Raji (cell line): ENCODE measurements around the gene RBMS1.

ENCODE experiments used
- POLR2A ChIP-seq: IDR thresholded peaks from 2 replicates; pipeline ENCODE4 v1.6.1; 2011; ENCODE audit warnings: low read depth, low read length, control low read depth; ENCODE audit not compliant: insufficient read depth

Gene RBMS1

DNA sequence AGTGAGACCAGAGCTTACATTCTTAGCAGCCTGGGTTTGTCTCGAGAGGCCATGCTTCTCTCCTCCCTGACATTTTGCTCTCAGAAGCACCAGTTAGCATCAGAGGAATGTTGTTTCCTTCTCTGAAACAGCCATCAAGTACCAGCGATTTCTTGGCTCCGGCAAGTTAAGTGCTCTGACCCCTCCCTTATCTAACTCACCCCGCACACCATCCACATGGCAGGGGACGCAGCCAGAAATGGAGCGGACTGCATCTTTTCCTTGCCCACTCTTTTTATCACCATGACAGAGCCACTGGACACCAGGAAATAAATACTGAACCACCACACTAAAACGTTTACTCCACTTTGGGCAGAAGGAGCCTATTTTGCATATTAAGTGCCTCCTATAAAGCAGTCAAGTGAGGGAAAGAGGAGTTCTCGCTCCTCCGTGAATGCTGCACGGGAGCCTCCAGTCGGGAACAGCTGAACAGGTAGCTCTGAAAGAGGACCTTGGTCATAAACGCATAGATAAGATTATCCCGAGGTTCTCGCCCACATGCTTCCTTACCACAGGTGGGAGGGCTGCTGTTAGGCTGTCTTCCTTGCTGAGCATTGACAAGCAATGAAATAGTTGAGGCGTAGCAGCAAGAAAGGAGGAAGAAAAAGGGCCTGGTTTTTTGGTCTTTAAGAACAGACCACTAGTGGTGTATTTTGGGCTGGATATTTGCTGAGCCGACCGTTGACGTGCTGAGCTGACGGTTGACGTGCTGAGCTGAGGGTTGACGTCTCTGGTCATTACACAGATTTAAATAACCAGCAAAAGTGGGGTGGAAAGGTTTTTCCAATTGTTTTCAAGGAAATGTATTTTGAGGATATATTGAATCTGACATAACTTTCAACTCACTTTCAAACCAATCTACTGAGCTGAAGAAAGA lies 222.2 kb downstream of the RBMS1 start:
- no peak for TF ChIP-seq POLR2A

DNA sequence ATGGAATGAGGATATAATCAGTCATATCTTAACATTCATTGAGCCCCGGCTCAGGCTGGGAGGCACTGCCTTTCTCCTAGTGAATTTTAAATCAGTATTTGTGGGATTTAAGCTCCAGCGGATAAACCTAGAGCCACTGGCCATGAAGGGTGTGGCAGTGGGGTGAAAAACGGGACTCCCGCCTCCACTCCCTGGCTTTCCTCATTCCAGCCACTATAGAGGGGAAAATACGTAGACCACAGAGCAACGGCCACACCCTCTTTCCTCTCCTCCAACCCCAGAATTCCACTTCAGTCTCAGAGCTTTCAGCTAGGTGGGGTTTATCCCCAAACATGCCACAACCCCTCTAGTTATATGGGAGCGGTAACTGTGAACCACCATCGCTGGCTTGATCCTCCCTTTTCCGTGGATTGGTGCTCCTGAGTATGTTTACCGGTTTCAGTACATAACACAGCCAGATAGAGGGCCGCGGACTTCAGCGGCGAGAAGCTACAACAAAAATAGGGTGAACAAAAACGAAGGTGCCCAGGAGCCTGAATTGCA lies 223.0 kb downstream of the RBMS1 start:
- no peak for TF ChIP-seq POLR2A

DNA sequence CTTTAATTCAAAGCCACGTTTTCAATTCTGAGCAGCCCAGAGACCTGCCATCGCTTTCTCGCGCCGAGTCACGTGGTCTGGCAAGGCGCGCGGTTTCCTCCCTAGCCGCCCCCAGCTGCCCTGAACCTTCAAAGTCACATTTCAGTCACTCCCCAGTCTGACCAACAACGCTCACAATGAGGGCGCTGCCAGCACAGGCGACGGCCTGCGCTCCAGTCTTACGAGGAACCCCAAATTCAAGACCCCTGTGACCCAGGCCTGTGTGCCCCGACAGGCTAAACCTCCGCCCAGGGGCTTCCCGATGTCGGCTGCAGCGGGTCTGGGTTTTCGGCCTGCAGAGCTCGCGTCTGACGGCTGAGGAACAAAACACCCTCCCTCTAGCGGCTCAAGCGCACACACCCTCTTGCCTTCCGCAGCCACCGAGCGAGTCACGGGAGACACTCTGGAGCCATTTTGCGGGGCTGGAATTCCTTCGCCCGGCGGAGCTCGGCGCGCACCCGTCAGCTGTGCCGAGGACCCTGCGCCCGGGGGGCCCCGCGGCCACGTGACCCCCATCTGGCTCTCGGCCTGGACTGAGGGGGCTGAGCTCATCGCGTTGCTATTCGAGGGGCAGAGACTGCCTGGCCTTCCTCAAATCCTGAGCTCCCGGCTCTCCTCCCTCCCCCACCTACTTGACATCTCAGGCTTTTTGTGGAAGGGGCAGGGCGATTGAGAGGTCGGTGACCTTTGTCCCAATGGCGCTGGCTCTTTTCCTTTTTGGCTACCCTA lies 223.6 kb downstream of the RBMS1 start:
- no peak for TF ChIP-seq POLR2A

DNA sequence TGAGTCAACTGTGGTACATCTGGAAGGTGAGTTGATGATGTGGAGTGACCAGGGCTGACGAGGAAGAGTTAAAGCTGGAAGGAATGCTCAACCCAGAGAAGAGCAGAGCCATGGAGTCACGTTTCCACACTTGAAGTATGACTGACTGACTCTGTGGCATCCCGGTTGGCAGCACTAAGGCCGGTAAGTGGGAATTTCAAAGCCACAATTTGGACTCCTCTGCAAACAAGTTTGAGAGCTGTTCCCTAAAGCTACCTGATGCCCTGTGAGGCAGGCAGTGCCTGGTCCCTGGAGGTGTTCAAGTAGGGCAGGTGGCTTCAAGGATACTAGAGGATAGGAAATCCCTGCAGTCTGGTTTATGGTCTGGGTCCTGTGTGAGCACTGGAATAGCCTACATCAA lies 224.2 kb downstream of the RBMS1 start:
- TF ChIP-seq POLR2A = no peak

DNA sequence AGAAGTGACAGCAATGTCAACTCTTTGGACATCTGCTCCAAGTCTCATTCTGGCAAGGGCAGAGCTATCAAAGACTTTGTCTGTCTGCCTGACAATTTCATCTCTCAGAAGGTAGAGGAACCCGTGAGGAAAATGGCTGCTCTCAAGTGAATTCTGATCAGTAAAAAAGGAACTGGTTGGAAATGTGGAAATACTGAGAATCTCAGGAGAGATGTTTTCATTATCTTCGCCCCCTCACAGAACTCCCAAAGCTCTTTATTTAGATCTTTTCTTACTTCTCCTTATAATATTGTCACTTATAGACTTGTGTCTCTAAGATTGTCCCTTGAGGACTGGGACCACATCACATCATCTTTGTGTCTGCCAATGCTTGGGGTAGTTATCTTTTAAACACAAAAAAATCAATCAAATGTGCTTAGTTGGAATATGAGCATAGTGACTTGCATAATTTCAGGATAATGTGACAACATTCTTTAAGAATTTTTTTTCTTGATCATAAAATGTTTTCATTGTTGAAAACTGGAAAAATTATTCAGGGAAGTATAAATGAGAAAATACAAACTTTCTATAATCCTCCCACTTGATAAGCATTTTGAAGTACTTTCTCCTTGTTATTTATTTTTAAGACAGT lies 225.3 kb downstream of the RBMS1 start:
- TF ChIP-seq POLR2A = no peak

DNA sequence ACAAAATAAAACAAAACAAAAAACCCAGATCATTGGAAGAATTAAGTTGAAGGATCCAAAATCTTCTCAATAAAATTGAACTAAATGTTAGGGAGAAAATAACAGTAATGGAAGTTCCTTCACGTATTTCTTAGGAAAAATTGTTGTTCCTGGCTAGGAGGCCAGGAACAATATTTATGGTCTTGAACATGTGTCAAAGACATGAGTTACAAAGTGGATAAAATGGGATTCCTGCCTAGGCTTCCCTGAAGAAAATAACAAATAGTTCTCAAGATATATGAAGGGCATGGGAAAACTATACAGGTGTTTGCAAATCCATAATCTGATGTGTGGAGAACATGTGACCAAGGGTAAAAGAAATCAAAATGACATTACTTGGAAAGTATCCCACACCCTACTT lies 225.9 kb downstream of the RBMS1 start:
- no peak for TF ChIP-seq POLR2A

DNA sequence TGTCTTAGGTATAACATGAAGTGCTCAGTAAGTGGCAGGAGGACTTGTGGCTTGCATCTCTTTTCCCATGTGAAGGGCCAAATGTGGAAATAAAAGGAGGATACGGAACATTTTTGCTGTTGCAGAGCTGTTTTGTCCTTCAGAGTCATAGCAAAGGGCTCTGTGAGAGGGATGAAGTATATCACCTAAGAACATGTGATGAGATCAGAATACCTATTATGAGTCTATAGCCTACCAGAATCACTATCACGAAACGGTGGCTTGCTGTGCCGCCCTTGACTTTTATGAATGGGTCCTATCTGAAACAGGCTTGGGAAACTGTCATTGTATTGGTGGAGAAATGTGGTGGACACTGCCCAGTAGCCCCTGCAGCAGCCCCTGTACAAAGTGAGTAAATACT lies 226.6 kb downstream of the RBMS1 start:
- TF ChIP-seq POLR2A = no peak

DNA sequence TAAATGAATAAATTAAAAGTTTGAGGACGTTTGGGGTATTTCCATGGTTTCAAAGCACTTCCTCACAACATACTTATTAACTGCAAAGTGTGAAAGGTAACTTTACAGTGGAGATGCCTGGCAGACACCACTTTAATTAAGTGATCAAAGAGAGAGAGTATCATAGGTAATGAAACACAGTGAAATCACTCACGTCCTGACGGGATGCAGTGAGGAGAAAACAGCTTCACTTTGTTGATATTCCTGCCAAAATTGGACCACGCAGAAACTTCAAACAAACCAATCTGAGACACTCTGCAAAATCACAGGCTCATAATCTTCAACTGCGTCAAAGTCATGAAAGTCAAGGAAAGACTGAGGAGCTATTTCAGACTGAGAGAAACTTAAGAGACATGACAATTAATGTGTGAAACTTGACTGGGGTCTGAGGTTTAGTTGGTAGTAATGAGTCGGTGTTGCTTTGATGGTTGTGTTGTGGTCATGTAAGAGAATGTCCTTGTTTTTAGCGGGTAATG lies 227.5 kb downstream of the RBMS1 start:
- no peak for TF ChIP-seq POLR2A

DNA sequence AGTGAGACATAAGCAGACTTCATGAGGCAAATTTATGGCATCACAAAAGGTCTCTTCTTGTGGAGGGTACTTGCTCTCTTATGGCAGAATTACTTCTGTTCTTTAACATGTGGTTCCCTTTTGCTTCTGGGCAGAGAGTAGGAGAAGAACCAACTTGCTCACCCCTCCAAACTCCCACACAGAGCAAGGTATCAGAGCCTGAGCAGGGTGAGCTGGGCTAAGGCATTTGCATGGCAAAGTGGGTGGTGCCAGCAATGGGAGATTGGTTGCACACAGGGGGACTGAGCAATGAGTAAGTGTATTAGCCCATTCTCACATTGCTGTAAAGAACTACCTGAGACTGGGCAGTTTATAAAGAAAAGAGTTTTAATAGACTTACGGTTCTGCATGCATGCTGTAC lies 229.3 kb downstream of the RBMS1 start:
- TF ChIP-seq POLR2A = no peak

DNA sequence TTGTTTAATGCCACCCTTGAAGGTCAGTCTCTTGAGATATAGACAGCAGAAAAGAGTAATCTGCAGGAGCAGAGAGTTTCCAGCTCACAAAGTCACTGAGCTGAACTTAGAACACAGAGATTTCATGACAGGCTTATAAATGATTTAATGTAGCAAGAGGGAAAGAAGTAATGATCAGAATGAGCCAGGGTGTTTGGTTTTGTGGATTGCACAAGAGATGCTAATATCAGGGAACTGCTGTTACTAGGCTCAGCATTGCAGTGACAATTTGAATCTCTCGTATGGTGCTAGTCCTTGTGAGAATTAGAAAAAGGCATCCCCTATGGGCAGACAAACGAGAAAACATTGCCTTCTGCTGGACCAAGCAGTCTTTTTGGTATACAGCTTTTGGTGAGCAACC lies 231.9 kb downstream of the RBMS1 start:
- TF ChIP-seq POLR2A = no peak

DNA sequence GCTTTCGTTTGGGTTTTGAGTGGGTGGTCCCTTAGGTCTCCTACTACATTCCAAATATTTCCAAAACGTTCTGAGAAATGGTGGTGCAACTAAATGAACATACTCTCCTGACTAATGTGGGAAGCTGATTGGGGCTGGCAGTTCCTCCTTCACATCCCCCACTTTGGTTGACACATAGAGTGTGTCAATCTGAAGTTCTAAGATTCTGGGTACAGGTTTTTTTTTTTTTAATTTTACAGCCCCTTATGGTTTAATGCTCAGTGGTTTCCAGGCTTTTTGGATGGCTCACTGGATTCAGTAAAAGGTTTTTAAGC lies 235.2 kb downstream of the RBMS1 start:
- TF ChIP-seq POLR2A = no peak

DNA sequence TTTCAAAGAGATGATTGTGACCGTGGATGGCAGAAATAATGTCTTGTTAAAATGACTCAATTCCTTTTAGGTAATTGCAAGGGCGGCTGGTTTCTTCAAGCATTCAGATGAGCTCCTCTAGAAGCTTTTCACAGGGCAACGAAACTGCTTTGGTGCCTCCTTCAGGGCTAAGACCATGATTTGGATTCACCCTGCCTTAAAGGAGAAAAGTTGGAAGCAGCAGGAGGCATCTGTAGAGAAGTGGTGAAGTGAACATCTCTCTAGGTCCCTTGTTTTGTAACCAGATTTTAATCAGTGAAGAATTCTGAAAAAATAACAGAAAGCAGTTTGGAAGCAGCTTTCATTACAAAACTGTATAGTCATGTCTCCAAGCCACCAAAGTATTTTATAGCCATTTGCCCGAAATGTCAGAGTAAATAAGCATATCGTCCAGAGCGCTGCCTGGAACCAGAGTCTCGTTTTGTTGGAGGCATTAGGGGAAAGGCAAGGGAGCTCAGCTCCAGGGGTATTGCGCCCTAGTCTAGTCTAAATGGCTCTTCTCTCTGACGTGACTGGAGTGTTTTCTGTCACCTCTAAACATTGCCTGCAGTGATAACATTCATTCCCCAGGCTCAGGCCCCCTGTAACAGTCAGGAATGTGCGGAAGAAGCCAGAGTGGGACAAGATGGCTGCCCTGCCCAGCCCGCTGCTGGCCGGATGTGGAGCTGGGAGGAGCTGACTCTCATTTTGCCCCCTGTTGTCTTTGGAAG lies 235.7 kb downstream of the RBMS1 start:
- TF ChIP-seq POLR2A = no peak

DNA sequence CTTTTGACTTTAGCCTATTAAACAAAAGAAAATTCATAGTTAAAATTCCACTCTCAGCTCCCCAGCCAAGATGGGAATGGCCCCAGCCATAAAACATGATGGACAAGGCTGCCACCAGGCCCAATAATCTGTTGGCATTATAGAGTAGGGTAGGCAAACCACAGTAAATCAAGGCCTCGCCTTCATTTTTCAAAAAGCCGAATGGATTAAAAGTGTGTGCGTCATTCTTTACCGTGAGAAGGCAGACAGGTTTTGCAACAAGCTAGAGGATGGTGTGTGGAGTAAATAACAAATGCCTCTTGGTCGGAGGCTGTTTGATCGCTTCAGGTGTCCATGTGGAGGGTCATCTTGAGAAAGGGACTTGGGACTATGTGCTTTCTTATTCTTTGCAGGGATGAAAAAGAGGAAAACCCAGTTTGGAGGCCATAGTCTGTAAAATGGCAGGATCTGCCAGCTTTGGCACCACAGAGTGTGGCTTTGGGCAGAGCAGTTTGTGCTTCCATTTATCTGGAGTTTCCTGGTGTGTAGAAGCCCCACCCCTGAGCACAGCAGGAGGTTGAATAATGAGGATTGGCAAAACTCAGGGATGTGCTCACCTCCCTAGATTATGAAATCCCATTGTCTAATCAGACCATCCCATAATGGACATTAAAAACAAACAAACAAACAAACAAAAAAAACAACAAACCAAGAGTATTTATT lies 236.4 kb downstream of the RBMS1 start:
- TF ChIP-seq POLR2A = no peak

DNA sequence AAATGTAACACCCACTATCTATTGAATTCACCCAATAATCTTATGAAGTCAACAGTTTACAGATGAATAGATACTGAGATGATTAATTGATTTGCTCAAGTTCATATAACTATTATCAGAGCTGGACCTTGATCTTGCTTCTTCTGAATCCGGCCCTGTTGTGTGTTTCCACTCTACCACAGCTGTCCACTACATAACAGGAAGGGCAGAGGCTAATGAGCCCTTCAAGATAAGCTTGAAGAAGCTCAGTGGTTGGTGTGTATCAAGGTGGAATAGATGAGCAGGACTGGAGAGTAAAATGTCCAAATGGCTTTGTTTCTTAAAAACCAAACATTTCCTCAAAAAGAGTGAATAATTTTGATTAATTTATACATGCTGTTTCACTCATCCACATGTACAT lies 237.1 kb downstream of the RBMS1 start:
- TF ChIP-seq POLR2A = no peak
